SW480 (cell line): ENCODE measurements around the gene SFRP5.

Source experiments
- DNase-seq: peaks from one replicate; pipeline ENCODE4 v3.0.0-alpha.2; 2016; ENCODE audit warnings: low spot score

Gene SFRP5

GRCh38 chr10:97765201-97765600 is 6.6 kb downstream of the SFRP5 start:
- DNase-seq: peak; percentile 71

DNA sequence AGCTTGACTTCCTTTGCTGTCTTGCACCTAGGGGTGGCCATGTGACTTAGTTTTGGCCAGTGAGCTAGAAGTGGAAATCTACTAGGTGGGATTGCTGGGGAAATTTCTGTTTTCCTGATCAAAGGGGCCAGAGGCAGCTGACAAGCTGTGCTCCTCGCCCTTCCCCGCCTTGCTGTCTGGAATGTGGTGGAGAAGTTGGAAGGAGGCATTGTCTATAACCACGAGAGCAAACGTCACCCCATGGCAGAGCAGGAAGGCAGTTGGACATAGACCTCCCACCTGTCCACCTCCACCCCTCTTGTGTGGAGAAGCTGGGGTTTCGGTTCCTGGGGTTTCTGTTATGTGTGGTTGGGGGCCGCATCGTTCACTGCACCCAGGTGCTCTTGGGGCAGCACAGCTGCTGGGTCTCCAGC is 7.3 kb downstream of the SFRP5 start:
- peak; percentile 80 for DNase-seq

- no peak for DNase-seq
Observed at GRCh38 chr10:97763947-97764346, 7.9 kb downstream of the SFRP5 start.

DNA sequence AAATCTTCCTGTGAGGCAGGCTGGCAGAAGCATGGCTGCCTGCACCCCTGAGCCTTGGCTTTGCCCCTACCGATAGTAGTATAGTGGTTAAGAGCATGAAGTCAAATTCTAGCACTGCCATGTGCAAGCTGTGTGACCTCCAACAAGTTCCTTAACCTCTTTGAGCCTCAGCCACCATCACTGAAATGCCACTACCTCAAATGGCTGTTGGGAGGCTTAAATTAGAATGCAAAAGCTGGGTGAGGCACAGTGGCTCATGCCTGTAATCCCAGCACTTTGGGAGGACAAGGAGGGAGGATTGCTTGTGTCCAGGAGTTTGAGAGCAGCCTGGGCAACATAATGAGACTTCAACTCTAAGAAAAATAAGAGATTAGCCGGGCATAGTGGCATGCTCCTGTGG is 8.4 kb downstream of the SFRP5 start:
- no peak for DNase-seq

- peak; percentile 49 for DNase-seq
Observed at GRCh38 chr10:97762816-97763215, 9.0 kb downstream of the SFRP5 start.

- no peak for DNase-seq
Observed at GRCh38 chr10:97762056-97762455, 9.7 kb downstream of the SFRP5 start.

DNA sequence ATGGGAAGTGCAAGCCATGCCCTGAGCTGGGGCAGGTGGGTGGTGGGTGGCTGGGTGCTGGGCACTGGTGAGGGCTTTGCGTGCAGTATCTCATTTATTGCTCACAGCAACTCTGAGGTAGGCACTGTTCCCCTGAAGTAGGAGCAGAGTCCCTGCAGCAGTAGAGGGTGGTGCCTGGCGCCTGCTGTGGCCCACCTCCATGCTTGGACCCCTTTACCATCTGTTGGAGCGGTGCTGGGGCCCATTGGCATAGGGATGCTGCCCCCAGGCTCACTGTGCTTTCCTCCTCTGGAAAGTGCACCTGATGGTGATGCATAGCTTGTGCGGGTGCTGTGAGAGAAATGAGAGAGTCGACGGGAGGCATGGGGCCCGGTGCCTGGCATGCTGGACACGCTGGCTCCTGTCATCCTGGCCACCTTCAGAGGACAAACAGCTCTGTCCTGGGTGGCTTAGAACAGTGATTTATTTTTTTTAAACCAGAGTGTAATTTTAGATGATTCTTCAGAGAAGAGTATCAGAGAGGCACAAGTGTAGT is 10.4 kb downstream of the SFRP5 start:
- DNase-seq: no peak

- no peak for DNase-seq
Observed at GRCh38 chr10:97760461-97761257, 11.1 kb downstream of the SFRP5 start.

- no peak for DNase-seq
Observed at GRCh38 chr10:97759946-97760345, 11.9 kb downstream of the SFRP5 start.

GRCh38 chr10:97759158-97759887 is 12.5 kb downstream of the SFRP5 start:
- DNase-seq: peak; percentile 63

- DNase-seq: no peak
Observed at GRCh38 chr10:97757471-97757870, 14.3 kb downstream of the SFRP5 start.

GRCh38 chr10:97755718-97756117 is 16.1 kb downstream of the SFRP5 start:
- DNase-seq: no peak

GRCh38 chr10:97754726-97755125 is 17.1 kb downstream of the SFRP5 start:
- no peak for DNase-seq

DNA sequence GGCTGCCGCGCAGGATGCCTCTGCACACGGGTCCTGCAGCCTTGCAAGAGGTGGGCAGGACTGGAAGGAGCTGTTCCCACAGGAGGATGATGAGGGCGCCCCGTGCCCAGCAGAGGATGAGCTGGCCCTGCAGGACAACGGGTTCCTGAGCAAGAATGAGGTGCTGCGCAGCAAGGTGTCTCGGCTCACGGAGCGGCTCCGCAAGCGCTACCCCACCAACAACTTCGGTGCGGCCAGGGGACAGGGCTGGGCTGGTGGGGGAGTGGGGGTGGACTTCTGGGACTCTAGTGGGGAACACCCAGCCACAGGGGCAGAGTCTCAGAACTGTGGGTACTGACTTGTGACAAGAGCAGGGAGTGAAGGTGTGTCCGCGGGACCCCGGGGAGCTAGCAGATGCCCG is 18.8 kb downstream of the SFRP5 start:
- no peak for DNase-seq

DNA sequence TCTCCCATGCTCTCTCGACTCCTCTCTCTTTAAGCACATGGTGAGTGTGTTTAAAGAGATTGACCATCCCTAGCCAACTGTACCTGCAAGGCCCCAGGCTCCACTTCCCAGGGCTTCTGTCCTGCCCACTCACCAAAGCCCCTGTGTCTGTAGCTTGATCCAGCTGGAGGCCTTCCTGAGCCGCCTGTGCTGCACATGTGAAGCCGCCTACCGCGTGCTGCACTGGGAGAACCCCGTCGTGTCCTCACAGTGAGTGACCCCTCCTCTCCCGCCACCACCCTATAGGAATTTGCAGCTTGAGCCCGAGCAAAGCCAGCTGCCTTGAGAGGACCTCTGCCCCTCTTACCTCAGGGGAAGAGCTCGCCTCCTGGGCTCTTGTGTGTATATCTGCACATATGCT is 23.7 kb downstream of the SFRP5 start:
- no peak for DNase-seq

- DNase-seq: no peak
Observed at GRCh38 chr10:97747573-97747972, 24.2 kb downstream of the SFRP5 start.

GRCh38 chr10:97744405-97745035 is 27.3 kb downstream of the SFRP5 start:
- no peak for DNase-seq

- DNase-seq: no peak
Observed at GRCh38 chr10:97743169-97743943, 28.4 kb downstream of the SFRP5 start.

- DNase-seq: no peak
Observed at GRCh38 chr10:97740613-97741012, 31.2 kb downstream of the SFRP5 start.

GRCh38 chr10:97738616-97739015 is 33.2 kb downstream of the SFRP5 start:
- no peak for DNase-seq

DNA sequence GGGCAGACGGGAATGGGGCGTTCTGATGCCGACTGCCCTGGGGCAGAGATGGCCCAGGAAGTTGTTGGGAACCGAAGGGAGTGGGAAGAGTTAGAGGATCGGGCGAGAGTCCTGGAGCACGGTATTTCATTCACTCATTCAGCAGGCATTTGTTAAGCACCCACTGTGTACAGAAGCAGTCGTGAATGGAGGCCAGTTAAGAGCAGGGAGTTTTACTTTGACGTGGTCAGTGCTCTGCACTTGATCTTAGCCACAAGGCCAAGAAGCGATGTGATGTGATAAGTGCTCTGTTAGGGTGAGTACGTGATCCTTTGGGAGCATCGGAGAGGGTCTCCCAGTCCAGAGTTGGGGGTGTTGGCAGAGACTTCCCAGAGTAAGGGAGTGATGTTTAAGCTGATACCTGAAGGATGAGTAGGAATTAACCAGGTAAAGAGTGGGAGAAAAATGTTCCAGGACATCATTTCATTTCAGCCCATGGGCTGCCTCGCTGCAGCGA is 34.0 kb downstream of the SFRP5 start:
- DNase-seq: no peak
